Nephron progenitor cell (in vitro differentiated cells): ENCODE results near the gene SDK1.

Experiments used
- DNase-seq: peaks from one replicate; pipeline ENCODE4 v3.0.0; 2021
- H3K27ac Mint-ChIP-seq: 2 replicates; pipeline ENCODE4 v1.8.0; 2021; ENCODE audit warnings: mild to moderate bottlenecking, moderate library complexity, mixed read lengths
- H3K27me3 Mint-ChIP-seq: 2 replicates; pipeline ENCODE4 v1.8.0; 2021; ENCODE audit warnings: mild to moderate bottlenecking, low read depth, mixed read lengths; ENCODE audit not compliant: poor library complexity
- H3K36me3 Mint-ChIP-seq: 2 replicates; pipeline ENCODE4 v1.8.0; 2021; ENCODE audit warnings: low read depth, mixed read lengths
- H3K4me1 Mint-ChIP-seq: 2 replicates; pipeline ENCODE4 v1.8.0; 2021; ENCODE audit warnings: mixed read lengths
- H3K4me3 Mint-ChIP-seq: 2 replicates; pipeline ENCODE4 v1.8.0; 2021; ENCODE audit warnings: mild to moderate bottlenecking, moderate library complexity, mixed read lengths
- H3K9me3 Mint-ChIP-seq: 2 replicates; pipeline ENCODE4 v1.8.0; 2021; ENCODE audit warnings: mild to moderate bottlenecking, moderate library complexity, mixed read lengths
- TF ChIP-seq, protein P1 (sequence below): fragments of 200-600 bp; sonication (generic); IDR thresholded peaks from 2 replicates; pipeline ENCODE4 v1.5.0; 2021; ENCODE audit warnings: antibody characterized with exemption

Gene SDK1

DNA sequence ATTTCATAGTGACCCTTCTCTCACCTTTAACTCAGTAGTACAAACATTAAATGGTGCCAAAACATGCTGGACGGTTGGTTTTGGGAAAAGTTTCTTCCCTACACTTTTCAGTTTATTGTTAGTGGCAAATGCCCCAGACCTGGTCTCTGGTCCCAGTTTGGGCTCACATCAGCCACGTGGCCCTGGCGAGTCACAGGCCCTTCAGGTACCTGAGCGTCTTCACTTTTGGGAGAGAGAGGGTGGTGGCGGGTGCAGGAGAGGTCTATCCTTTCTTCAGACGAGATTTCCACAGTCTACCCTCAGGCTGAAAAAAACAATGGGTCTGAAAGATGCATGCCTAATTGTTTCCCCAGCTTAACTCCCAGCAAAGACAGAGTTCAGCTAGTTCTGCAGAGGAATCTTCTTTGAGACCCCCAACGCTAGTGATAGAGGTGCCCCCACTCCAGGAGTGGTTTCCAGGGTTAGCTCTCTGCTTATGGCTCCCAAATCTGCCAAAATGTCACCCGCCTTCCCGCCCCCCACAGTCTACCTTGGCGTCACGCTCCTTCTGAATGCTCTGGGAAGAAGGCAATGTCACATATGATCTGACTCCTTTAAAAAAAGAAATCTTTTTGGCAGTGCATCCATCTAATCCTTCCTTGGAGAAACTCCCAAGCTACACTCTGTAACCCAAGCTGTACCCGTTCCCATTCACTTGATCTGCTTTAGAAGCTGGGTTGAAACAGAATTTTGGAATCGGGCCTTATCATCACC lies 996.3 kb downstream of the SDK1 start:
- H3K36me3 Mint-ChIP-seq = no peaks in the 10 kb centered on the region
- H3K9me3 Mint-ChIP-seq = peaks cover 65% of the 10 kb centered on the region
- H3K27ac Mint-ChIP-seq = no peak overlapping the region
- H3K4me3 Mint-ChIP-seq = no peak overlapping the region
- DNase-seq = no peak
- TF ChIP-seq, protein P1, sequence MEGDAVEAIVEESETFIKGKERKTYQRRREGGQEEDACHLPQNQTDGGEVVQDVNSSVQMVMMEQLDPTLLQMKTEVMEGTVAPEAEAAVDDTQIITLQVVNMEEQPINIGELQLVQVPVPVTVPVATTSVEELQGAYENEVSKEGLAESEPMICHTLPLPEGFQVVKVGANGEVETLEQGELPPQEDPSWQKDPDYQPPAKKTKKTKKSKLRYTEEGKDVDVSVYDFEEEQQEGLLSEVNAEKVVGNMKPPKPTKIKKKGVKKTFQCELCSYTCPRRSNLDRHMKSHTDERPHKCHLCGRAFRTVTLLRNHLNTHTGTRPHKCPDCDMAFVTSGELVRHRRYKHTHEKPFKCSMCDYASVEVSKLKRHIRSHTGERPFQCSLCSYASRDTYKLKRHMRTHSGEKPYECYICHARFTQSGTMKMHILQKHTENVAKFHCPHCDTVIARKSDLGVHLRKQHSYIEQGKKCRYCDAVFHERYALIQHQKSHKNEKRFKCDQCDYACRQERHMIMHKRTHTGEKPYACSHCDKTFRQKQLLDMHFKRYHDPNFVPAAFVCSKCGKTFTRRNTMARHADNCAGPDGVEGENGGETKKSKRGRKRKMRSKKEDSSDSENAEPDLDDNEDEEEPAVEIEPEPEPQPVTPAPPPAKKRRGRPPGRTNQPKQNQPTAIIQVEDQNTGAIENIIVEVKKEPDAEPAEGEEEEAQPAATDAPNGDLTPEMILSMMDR = no peak
- peaks cover 4% of the 10 kb centered on the region for H3K27me3 Mint-ChIP-seq
- H3K4me1 Mint-ChIP-seq = no peaks in the 10 kb centered on the region

DNA sequence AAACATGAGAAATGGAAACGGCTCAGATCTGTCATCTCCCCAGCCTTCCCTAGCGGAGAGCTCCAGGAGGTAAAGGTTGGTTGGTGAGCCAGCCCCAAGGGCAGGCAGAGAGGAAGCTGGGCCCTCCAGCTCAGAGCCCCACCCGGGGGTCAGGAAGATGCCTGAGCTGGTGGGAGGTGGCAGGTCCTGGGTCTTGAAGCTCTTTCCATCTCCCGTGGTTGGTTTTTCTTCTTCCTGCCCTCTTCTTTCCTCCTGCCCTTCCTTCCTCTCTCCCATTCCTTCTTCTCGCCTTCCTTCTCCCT lies 996.8 kb downstream of the SDK1 start:
- H3K9me3 Mint-ChIP-seq = peaks cover 60% of the 10 kb centered on the region
- DNase-seq = no peak
- H3K4me1 Mint-ChIP-seq = no peaks in the 10 kb centered on the region
- H3K36me3 Mint-ChIP-seq = no peaks in the 10 kb centered on the region
- H3K4me3 Mint-ChIP-seq = no peak overlapping the region
- H3K27me3 Mint-ChIP-seq = peaks cover 4% of the 10 kb centered on the region
- TF ChIP-seq, protein P1 = no peak
- no peak overlapping the region for H3K27ac Mint-ChIP-seq

DNA sequence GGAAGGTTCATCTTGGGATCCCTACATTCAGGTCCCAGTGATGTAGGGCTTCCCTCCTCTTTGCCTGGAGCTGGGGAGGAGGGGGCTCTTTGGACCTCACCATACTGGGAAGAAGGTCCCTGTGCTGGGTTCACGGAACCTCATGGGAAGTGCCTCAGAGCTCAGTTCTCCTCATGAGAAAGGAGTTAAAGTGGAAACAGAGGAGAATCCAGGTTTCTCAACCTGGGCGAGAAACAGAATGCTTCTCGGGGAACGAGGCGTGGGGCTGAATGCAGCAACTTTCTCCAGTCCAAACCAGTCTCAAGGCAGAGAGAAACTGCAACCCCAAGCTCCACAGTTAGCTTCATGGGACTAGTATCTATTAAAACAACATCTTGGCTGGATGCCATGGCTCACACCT lies 998.4 kb downstream of the SDK1 start:
- H3K27me3 Mint-ChIP-seq = peaks cover 4% of the 10 kb centered on the region
- no peak for DNase-seq
- TF ChIP-seq, protein P1 = no peak
- H3K4me3 Mint-ChIP-seq = no peak overlapping the region
- H3K36me3 Mint-ChIP-seq = no peaks in the 10 kb centered on the region
- no peaks in the 10 kb centered on the region for H3K4me1 Mint-ChIP-seq
- H3K27ac Mint-ChIP-seq = no peak overlapping the region
- H3K9me3 Mint-ChIP-seq = peaks cover 50% of the 10 kb centered on the region

DNA sequence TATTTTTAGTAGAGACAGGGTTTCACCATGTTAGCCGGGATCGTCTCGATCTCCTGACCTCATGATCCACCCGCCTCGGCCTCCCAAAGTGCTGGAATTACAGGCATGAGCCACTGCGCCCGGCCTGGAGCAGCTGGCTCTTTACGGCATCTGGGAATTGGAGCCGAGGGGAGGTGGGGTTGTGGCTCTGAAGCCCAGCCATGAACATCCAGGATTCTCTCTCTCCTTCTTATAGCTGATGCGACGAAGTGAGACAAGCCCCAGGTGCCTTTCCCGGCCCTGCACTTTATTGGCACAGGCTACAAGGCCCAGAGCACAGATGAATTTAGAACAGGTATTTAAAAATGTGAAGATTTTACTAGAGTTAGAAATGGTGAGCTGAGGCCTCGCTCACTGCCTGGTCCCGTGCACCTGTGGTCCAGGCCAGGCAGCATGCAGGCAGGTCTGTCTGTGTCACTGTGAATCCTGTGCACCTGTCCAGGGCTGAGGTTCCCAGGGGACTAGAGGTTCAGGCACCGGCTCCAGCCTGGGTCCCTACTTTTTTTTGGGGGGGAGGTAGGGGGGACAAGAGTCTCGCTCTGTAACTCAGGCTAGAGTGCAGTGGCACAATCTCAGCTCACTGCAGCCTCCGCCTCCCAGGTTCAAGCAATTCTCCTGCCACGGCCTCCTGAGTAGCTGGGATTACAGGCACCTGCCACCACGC lies 1001.3 kb downstream of the SDK1 start:
- Mint-ChIP-seq H3K4me1 (no peaks in the 10 kb centered on the region), H3K27ac (no peak overlapping the region), H3K36me3 (no peaks in the 10 kb centered on the region), H3K9me3 (peaks cover 43% of the 10 kb centered on the region), H3K27me3 (no peaks in the 10 kb centered on the region), H3K4me3 (no peak overlapping the region)
- TF ChIP-seq, protein P1 = no peak
- DNase-seq = no peak

DNA sequence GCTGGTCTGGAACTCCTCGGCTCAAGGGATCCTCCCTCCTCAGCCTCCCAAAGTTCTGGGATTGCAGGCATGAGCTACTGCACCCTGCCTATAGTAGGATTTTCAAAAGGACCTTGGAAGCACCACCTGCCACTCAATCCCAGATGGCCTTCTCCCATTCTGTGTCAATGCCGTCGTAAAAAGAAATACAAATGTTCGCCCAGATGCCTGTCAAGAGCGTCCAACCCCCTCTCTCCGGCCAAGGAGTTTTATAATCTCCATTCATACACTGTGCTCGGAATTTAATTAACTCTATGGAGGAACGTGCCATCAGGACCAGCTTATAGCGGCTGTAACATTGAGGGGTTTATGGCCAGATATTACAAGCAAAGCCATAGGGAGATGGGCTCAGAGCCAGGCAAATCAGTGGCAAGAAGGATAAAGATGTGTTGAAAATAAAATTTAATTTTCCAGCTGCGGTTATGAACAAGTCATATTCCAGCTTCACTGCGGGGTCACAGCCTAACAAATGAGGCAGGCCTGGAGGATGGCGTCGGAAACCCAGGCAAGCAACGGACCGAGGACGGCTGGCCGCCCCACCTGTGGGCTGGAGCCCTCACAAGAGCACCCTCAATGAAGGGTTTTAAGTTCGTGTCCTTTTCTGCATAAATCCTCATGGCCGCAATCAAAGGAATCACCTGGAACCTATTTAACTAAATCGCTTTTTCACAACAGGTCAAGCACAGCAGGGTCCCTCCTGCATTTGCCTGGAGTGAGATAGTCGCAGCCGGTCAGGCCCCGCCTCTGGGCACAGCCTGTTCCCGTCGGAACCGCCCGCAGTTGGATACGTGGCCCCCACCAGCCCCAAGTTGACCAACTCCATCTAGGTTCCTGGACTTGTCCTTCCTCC lies 1006.5 kb downstream of the SDK1 start:
- no peak overlapping the region for H3K4me3 Mint-ChIP-seq
- TF ChIP-seq, protein P1 = no peak
- H3K36me3 Mint-ChIP-seq = no peaks in the 10 kb centered on the region
- H3K4me1 Mint-ChIP-seq = peaks cover 8% of the 10 kb centered on the region
- H3K27me3 Mint-ChIP-seq = peaks cover 9% of the 10 kb centered on the region
- peaks cover 40% of the 10 kb centered on the region for H3K9me3 Mint-ChIP-seq
- H3K27ac Mint-ChIP-seq = no peak overlapping the region
- no peak for DNase-seq
